HepG2 (cell line): ENCODE measurements around the gene BPIFB6. TPM values are rescaled to one million over a fixed set of nuclear protein-coding genes. Genes with fewer than 3 reads are reported as not detected.
A peak's percentile ranks its signal among the peaks of the same experiment; 100 is the strongest.

Experiments
- ARNTL ChIP-seq: sonication (generic); formaldehyde crosslinking; IDR thresholded peaks from 2 replicates; pipeline ENCODE4 v1.4.0; 2020; ENCODE audit warnings: mild to moderate bottlenecking, missing genetic modification reagents
- BHLHE40 ChIP-seq: IDR thresholded peaks from 2 replicates; pipeline ENCODE4 v1.6.1; 2011; ENCODE audit warnings: low read length, improper control_type of control experiment
- CCDC6 ChIP-seq: sonication (generic); formaldehyde crosslinking; IDR thresholded peaks from 2 replicates; pipeline ENCODE4 v1.8.1; 2022; ENCODE audit warnings: mild to moderate bottlenecking, missing genetic modification reagents, moderate library complexity
- GLI4 ChIP-seq: sonication (generic); formaldehyde crosslinking; IDR thresholded peaks from 2 replicates; pipeline ENCODE4 v1.5.1; 2020; ENCODE audit warnings: missing genetic modification reagents, mild to moderate bottlenecking, moderate library complexity, borderline replicate concordance
- GPN1 ChIP-seq: sonication (generic); formaldehyde crosslinking; IDR thresholded peaks from 2 replicates; pipeline ENCODE4 v1.5.1; 2020; ENCODE audit warnings: missing genetic modification reagents, borderline replicate concordance
- HDAC6 ChIP-seq: fragments of 200-600 bp; sonication (generic); IDR thresholded peaks from 2 replicates; pipeline ENCODE4 v1.7.0; 2017; ENCODE audit warnings: mild to moderate bottlenecking, antibody characterized with exemption, low read length, low read depth
- HNRNPK ChIP-seq: fragments of 200-400 bp; formaldehyde crosslinking; IDR thresholded peaks from 2 replicates; pipeline ENCODE4 v1.6.1; 2018; ENCODE audit warnings: low read length, low read depth, moderate library complexity, mild to moderate bottlenecking; ENCODE audit not compliant: poor library complexity, severe bottlenecking
- JUND ChIP-seq: sonication (generic); formaldehyde crosslinking; IDR thresholded peaks from 2 replicates; pipeline ENCODE4 v1.8.0; 2022; ENCODE audit warnings: mild to moderate bottlenecking, missing genetic modification reagents
- KAT8 ChIP-seq: IDR thresholded peaks from 2 replicates; pipeline ENCODE4 v1.6.1; 2016; ENCODE audit warnings: missing genetic modification reagents, missing compliant biosample characterization
- PHF8 ChIP-seq: sonication (generic); formaldehyde crosslinking; IDR thresholded peaks from 2 replicates; pipeline ENCODE4 v1.5.0; 2020; ENCODE audit warnings: missing genetic modification reagents
- SMAD9 ChIP-seq: sonication (generic); formaldehyde crosslinking; IDR thresholded peaks from 2 replicates; pipeline ENCODE4 v1.5.1; 2020; ENCODE audit warnings: mild to moderate bottlenecking, missing genetic modification reagents
- TCF7 ChIP-seq: sonication (generic); IDR thresholded peaks from 2 replicates; pipeline ENCODE4 v1.6.1; 2016; ENCODE audit warnings: antibody characterized with exemption, low read depth
- TIGD3 ChIP-seq: sonication (generic); formaldehyde crosslinking; IDR thresholded peaks from 2 replicates; pipeline ENCODE4 v1.5.1; 2020; ENCODE audit warnings: mild to moderate bottlenecking, missing genetic modification reagents, borderline replicate concordance
- ZNF225 ChIP-seq: sonication (generic); formaldehyde crosslinking; IDR thresholded peaks from 2 replicates; pipeline ENCODE4 v1.4.0; 2020; ENCODE audit warnings: mild to moderate bottlenecking, missing genetic modification reagents
- ZNF281 ChIP-seq: sonication (generic); formaldehyde crosslinking; IDR thresholded peaks from 2 replicates; pipeline ENCODE4 v1.4.0; 2020; ENCODE audit warnings: missing genetic modification reagents, borderline replicate concordance
- ZNF414 ChIP-seq: sonication (generic); formaldehyde crosslinking; IDR thresholded peaks from 2 replicates; pipeline ENCODE4 v1.5.0; 2020; ENCODE audit warnings: missing genetic modification reagents
- ZNF510 ChIP-seq: sonication (generic); formaldehyde crosslinking; IDR thresholded peaks from 2 replicates; pipeline ENCODE4 v1.4.0; 2020; ENCODE audit warnings: low read depth, mild to moderate bottlenecking, missing genetic modification reagents
- ZNF549 ChIP-seq: sonication (generic); formaldehyde crosslinking; IDR thresholded peaks from 2 replicates; pipeline ENCODE4 v1.5.0; 2020; ENCODE audit warnings: missing genetic modification reagents
- ZNF567 ChIP-seq: sonication (generic); formaldehyde crosslinking; IDR thresholded peaks from 2 replicates; pipeline ENCODE4 v1.8.1; 2023; ENCODE audit warnings: mild to moderate bottlenecking, missing genetic modification reagents, borderline replicate concordance
- ZNF598 ChIP-seq: sonication (generic); formaldehyde crosslinking; IDR thresholded peaks from 2 replicates; pipeline ENCODE4 v1.5.1; 2020; ENCODE audit warnings: mild to moderate bottlenecking, missing genetic modification reagents, borderline replicate concordance
- ZNF703 ChIP-seq: sonication (generic); formaldehyde crosslinking; IDR thresholded peaks from 2 replicates; pipeline ENCODE4 v1.5.1; 2020; ENCODE audit warnings: missing genetic modification reagents, mild to moderate bottlenecking, moderate library complexity, borderline replicate concordance
- ZNF713 ChIP-seq: sonication (generic); formaldehyde crosslinking; IDR thresholded peaks from 2 replicates; pipeline ENCODE4 v1.4.0; 2020; ENCODE audit warnings: mild to moderate bottlenecking, missing genetic modification reagents
- ZNF766 ChIP-seq: sonication (generic); formaldehyde crosslinking; IDR thresholded peaks from 2 replicates; pipeline ENCODE4 v1.5.0; 2020; ENCODE audit warnings: missing genetic modification reagents, borderline replicate concordance
- ZNF839 ChIP-seq: sonication (generic); formaldehyde crosslinking; IDR thresholded peaks from 2 replicates; pipeline ENCODE4 v1.4.0; 2020; ENCODE audit warnings: missing genetic modification reagents, mild to moderate bottlenecking, borderline replicate concordance
- ZNF850 ChIP-seq: sonication (generic); formaldehyde crosslinking; conservative IDR thresholded peaks from 2 replicates; pipeline ENCODE4 v1.9.0; 2021; ENCODE audit warnings: mild to moderate bottlenecking, missing genetic modification reagents
- polyA plus RNA-seq, 8 experiments: library from polyadenylated mRNA; depleted of rRNA in 3 of 8; stranded (reverse) in 7 of 8; unstranded in 1 of 8; fragments of >200 nt; fragmentation: Illumina TruSeq in 4 of 8; extraction: Trizol in 4 of 8; gene quantifications; 2 replicates each; pipeline versions ENCODE4 v1.2.1 to v1.2.3, GENCODE V29; 2011 to 2016; ENCODE audit warnings: low read depth in 4 of 8, missing spikeins in 1 of 8, mixed read lengths in 1 of 8; ENCODE audit not compliant: insufficient read depth in 1 of 8
- total RNA-seq, 5 experiments: library from RNA; depleted of rRNA; stranded (reverse); fragments of >200 nt; fragmentation: Illumina TruSeq; extraction: Trizol; gene quantifications; 2 replicates each; pipeline ENCODE4 v1.2.3, GENCODE V29; 2016; ENCODE audit warnings: low read depth in 1 of 5

The BPIFB6 gene
- total and polyA plus RNA-seq, 2 of the 13 experiments (the other 11 are each of a cell fraction or from before 2014, with no cell fraction given) = 0.13 to 1.7 TPM

- no peak for TF ChIP-seq HNRNPK
- no peak for TF ChIP-seq KAT8 (CRISPR knock-in tag)
- TF ChIP-seq HDAC6 = no peak
- no peak for TF ChIP-seq SMAD9 (CRISPR knock-in tag)
- TF ChIP-seq CCDC6 (CRISPR knock-in tag) = no peak
- TF ChIP-seq JUND (CRISPR knock-in tag) = no peak
- TF ChIP-seq ZNF713 (CRISPR knock-in tag) = no peak
- TF ChIP-seq GPN1 (CRISPR knock-in tag) = no peak
- no peak for TF ChIP-seq TIGD3
- TF ChIP-seq ZNF766 (CRISPR knock-in tag) = no peak
- no peak for TF ChIP-seq ZNF703 (CRISPR knock-in tag)
- TF ChIP-seq ZNF850 (CRISPR knock-in tag) = no peak
- TF ChIP-seq ZNF510 (CRISPR knock-in tag) = no peak
- no peak for TF ChIP-seq ARNTL (CRISPR knock-in tag)
- no peak for TF ChIP-seq ZNF414 (CRISPR knock-in tag)
- peak; percentile 28; the same call in 1 of the 2 replicates for TF ChIP-seq ZNF281 (CRISPR knock-in tag)
- no peak for TF ChIP-seq TCF7
- no peak for TF ChIP-seq BHLHE40
- TF ChIP-seq ZNF225 (CRISPR knock-in tag) = 0 out of 2 replicates have a peak, but pooled peaks have one; percentile 22
- TF ChIP-seq ZNF567 (CRISPR knock-in tag) = no peak
- TF ChIP-seq GLI4 = no peak
- no peak for TF ChIP-seq ZNF598
- no peak for TF ChIP-seq PHF8 (CRISPR knock-in tag)
- TF ChIP-seq ZNF839 (CRISPR knock-in tag) = peak; percentile 10; the same call in 1 of the 2 replicates
- no peak for TF ChIP-seq ZNF549 (CRISPR knock-in tag)
Measured at GRCh38 chr20:33019465-33020277, 11.8 kb upstream of the BPIFB6 start (continued).
